Measurements from ENCODE around the gene ANKRD10. TPM values are rescaled to one million over a fixed set of nuclear protein-coding genes. Genes with fewer than 3 reads are reported as not detected.
A peak's percentile ranks its signal among the peaks of the same experiment; 100 is the strongest.

Gene ANKRD10
- total and polyA plus RNA-seq, 2 of the 8 experiments (the other 6 are each of a cell fraction or from before 2014, with no cell fraction given) = 146 to 218 TPM

DNA sequence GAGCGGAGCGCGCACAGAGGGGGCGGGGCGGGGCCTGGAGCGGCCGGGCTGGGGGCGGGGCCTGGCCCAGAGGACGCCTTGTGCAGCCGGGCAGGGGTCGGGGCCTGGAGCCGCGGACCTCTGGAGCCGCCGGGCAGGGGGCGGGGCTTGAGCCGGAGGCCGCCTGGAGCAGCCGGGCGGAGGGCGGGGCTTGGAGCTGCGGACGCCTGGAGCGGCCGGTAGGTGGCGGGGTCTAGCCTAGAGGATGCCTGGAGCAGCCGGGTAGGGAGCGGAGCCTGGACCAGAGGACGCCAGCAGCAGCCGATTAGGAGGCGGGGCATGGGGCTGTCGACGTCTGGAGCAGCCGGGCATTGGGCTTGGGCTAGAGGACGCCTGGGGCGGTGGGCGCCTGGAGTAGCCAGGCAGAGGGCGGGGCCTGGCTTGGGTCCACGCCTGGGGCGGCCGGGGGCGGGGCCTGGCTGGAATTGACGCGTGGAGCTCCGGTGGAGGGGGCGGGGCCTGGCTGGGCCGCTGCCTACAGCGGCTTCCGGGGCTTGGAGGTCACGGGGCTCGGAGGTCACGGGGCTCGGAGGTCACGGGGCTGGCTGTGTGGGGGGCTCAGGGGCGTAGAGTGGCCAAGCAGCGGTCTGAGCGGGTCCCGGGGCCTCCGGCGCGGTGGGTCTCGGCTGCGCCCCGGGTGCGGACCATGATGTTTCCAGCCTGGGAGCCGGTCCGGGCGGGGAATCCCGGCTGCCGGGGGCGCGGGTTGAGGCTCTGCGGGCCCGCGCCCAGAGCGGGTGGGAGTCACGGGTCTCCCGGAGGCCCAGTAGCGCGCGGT is at the start of gene ANKRD10 (continued):
- TF ChIP-seq PHF8 (conservative IDR thresholded peaks at IDR 0.05; ENCODE audit: low read depth, low read length) (peak; percentile 90), GTF2F1 (IDR thresholded peaks at IDR 0.05; ENCODE audit: borderline replicate concordance, low read depth, low read length) (no peak), KDM4A (IDR thresholded peaks at IDR 0.05; ENCODE audit: low read depth, low read length, severe bottlenecking) (peak; percentile 16), SIN3A (conservative IDR thresholded peaks at IDR 0.05 in 1 of 2, IDR thresholded peaks at IDR 0.05 in 1 of 2; ENCODE audit: low read depth in 1 of 2, low read length in 2 of 2) (no peak), TBP (IDR thresholded peaks at IDR 0.05; ENCODE audit: low read depth, low read length) (0 out of 2 replicates have a peak, but pooled peaks have one; percentile 6), BACH1 (IDR thresholded peaks at IDR 0.05; ENCODE audit: low read length) (0 out of 2 replicates have a peak, but pooled peaks have one; percentile 0), TAF1 (IDR thresholded peaks at IDR 0.05; ENCODE audit: low read depth, low read length) (peak; percentile 75; the same call in 1 of the 2 replicates), CTBP2 (IDR thresholded peaks at IDR 0.05; ENCODE audit: borderline replicate concordance, insufficient read depth, insufficient read length, low read length) (no peak), ASH2L (IDR thresholded peaks at IDR 0.05; ENCODE audit: low read length) (peak; percentile 69), GABPA (IDR thresholded peaks at IDR 0.05; ENCODE audit: borderline replicate concordance, insufficient read depth, low read length) (no peak), HDAC2 (IDR thresholded peaks at IDR 0.05; ENCODE audit: borderline replicate concordance in 1 of 2, low read depth in 2 of 2, low read length in 2 of 2) (peak in 1 of 2 experiments; percentile 41; a peak in 1 of 4 replicates), SP2 (IDR thresholded peaks at IDR 0.05; ENCODE audit: low read length) (no peak), POLR2A (IDR thresholded peaks at IDR 0.05; ENCODE audit: control extremely low read depth in 1 of 2, low read depth in 2 of 2, low read length in 2 of 2) (peak; percentile 59 to 75)
- TF ChIP-seq, protein P1, sequence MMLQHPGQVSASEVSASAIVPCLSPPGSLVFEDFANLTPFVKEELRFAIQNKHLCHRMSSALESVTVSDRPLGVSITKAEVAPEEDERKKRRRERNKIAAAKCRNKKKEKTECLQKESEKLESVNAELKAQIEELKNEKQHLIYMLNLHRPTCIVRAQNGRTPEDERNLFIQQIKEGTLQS (IDR thresholded peaks at IDR 0.05; ENCODE audit: insufficient read depth, low read depth, low read length) = 0 out of 2 replicates have a peak, but pooled peaks have one; percentile 46
- TF ChIP-seq, protein P2, sequence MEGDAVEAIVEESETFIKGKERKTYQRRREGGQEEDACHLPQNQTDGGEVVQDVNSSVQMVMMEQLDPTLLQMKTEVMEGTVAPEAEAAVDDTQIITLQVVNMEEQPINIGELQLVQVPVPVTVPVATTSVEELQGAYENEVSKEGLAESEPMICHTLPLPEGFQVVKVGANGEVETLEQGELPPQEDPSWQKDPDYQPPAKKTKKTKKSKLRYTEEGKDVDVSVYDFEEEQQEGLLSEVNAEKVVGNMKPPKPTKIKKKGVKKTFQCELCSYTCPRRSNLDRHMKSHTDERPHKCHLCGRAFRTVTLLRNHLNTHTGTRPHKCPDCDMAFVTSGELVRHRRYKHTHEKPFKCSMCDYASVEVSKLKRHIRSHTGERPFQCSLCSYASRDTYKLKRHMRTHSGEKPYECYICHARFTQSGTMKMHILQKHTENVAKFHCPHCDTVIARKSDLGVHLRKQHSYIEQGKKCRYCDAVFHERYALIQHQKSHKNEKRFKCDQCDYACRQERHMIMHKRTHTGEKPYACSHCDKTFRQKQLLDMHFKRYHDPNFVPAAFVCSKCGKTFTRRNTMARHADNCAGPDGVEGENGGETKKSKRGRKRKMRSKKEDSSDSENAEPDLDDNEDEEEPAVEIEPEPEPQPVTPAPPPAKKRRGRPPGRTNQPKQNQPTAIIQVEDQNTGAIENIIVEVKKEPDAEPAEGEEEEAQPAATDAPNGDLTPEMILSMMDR (IDR thresholded peaks at IDR 0.05; ENCODE audit: control extremely low read depth in 1 of 3, insufficient read depth in 1 of 3, low read depth in 1 of 3, low read length in 3 of 3) = peak; percentile 75 to 83 (median 81)
- TF ChIP-seq, protein P3, sequence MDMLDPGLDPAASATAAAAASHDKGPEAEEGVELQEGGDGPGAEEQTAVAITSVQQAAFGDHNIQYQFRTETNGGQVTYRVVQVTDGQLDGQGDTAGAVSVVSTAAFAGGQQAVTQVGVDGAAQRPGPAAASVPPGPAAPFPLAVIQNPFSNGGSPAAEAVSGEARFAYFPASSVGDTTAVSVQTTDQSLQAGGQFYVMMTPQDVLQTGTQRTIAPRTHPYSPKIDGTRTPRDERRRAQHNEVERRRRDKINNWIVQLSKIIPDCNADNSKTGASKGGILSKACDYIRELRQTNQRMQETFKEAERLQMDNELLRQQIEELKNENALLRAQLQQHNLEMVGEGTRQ (IDR thresholded peaks at IDR 0.05; ENCODE audit: low read length) = peak; percentile 78
- TF ChIP-seq, protein P4, sequence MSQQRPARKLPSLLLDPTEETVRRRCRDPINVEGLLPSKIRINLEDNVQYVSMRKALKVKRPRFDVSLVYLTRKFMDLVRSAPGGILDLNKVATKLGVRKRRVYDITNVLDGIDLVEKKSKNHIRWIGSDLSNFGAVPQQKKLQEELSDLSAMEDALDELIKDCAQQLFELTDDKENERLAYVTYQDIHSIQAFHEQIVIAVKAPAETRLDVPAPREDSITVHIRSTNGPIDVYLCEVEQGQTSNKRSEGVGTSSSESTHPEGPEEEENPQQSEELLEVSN (IDR thresholded peaks at IDR 0.05) = 0 out of 2 replicates have a peak, but pooled peaks have one; percentile 20

Data from H1 (cell line).